COR-L47 (cell line): ENCODE data around the gene CELSR1.

Experiments
- DNase-seq: peaks from one replicate; lab custom pipeline; 2025; lab: John Stamatoyannopoulos, UW

CELSR1 gene

GRCh38 chr22:46443850-46444389, 93.5 kb downstream of the CELSR1 start:
- no peak for DNase-seq

- DNase-seq: no peak
Observed at GRCh38 chr22:46442217-46442853, 95.1 kb downstream of the CELSR1 start.

- no peak for DNase-seq
Observed at GRCh38 chr22:46439576-46440465, 97.6 kb downstream of the CELSR1 start.

- DNase-seq: no peak
Observed at GRCh38 chr22:46439111-46439510, 98.3 kb downstream of the CELSR1 start.

- no peak for DNase-seq
Observed at GRCh38 chr22:46437671-46438440, 99.6 kb downstream of the CELSR1 start.

DNA sequence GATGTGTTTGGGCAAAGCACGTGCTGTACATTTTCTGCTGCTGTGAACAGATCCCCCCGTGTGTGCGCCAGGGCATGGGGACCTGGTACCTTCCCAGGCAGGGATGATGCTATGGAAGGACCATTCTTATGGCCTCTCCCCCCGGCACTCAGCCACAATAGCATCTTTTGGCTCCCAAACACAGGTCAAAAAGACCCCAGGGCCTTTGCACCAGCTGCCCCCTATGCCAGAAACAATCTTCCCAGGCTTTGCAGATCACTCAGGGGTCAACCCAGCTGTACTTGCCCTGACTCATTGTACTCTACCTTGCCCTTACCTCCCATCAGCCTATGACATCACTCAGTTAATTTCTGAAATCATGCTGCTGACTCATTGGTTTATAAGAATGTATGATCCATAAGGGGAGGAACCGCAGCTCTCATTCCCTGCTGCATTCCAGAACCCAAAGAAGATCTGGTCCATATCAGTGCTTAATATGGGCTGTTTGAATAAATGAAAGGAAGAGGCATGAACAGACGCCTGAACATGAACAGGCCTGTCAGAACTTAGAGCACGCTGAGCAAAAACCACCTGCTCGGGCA, 100.7 kb downstream of the CELSR1 start:
- DNase-seq: no peak

DNA sequence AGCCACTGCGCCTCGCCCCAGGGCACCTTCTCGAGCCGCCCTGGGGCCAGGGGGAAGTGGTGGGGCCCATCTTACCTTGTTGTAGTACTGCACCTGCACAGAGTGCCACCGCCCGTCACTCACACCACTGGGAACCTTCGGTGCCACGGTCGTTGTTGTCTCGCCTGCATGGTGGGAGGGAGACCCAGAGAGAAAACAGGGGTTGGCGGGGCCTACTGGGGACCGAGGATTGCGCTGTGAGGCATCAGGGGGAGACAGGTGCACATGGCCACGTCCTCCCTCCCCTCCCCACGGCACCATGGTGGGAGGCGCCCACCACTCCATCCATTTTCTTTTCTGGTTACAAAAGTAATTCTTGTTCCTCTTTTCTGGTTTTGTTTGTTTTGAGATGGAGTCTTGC, 104.1 kb downstream of the CELSR1 start:
- DNase-seq: no peak

DNA sequence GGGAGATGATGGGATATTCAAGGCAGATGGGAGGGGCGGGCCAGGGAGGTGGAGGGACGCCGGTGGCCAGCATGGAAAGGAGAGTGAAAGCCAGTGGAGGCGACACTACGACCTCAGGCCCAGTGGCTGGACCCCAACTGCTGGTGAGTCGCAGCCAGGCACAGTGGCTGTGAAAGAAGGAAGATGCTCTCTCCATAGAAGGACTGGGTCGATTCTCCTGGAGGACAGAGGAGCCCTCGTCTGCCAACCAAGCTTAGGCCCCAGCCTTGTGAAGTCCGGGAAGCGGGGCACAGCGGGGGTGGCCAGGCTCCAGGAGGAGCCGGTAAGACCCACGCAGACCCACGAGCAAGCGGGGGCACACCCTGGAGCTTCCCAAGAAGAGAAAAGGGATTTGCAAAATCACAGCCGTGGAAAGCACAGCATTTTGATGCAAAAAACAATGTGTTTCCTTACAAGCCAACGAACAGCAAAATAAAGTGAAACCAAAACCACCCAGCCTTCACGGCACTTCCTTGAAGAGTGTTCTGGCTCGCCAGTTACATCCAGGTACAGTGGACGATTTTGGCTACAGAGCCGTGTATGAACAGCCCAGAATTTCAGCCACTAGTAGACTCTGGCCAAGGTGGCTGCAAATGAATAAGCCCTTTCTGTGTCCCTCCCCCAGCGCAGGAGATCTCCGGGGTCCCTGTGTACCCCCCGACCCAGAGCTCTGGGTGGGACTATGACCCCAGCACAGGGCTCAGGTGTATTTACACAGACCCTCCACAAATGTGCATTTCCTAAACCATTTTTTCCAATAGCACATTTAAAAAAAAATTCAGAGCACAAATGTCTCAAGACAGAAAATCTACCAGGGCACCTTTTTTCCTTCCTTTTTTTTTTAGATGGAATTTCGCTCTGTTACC, 105.0 kb downstream of the CELSR1 start:
- no peak for DNase-seq

DNA sequence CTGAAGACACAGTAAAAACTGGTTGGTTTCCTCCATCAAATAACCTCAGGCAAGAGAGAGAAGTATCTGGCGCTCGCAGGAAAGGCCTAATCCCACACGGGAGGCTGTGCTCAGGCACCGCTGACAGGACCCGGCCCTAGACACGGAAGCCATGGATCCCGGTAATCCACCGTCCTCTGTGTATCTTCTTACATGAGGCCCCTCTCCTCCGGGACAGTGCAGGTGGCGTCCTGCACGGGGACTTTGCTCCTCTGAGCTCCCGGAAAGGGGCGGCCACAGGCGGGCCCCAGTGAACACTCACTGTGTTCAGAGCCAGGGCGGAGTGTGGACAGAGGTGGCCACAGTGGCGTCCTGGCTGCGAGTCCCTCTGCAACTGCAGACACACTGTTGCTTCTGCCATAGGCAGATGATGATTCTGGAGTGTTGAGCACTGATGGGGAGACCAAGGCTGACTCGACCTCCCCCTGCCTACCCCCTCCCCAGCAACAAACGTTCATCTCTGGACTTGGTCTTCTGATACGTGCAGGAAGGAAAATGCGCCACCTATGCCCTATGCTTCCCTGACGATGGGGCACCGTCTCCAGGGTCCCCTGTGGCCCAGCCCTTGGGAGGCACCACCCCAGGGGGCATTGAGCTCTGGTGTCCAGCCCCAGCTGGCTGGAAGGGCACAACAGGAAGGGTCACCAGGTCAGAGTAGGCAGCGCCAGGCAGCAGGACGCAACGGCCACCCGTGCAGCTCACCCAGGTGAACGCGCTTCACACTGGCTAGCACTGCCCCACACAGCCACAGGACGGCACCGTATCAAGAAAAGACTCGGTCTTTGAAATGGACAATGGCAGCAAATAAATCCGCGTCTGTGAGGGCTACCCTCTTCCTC, 106.2 kb downstream of the CELSR1 start:
- no peak for DNase-seq

- no peak for DNase-seq
Observed at GRCh38 chr22:46429325-46429853, 108.0 kb downstream of the CELSR1 start.

GRCh38 chr22:46428602-46429324, 108.7 kb downstream of the CELSR1 start:
- no peak for DNase-seq

GRCh38 chr22:46428171-46428570, 109.2 kb downstream of the CELSR1 start:
- no peak for DNase-seq

DNA sequence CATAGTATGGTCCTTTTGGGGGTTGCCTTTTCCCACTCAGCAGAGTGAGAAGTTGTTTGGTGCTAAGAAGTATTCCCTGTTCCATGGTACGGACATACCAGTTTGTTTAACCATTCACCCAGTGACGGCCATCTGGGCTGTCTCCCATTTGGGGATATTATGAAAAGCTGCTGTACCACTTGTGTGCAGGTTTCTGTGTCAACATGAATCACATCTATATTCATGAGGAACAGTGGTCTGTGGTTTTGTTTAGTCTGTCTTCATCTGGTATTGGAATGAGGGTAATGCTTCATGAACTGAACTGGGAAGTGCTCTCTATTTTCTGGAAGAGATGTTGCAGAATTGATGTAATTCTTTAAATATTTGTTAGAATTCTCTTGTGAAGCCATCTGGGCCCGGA, 112.4 kb downstream of the CELSR1 start:
- no peak for DNase-seq

DNA sequence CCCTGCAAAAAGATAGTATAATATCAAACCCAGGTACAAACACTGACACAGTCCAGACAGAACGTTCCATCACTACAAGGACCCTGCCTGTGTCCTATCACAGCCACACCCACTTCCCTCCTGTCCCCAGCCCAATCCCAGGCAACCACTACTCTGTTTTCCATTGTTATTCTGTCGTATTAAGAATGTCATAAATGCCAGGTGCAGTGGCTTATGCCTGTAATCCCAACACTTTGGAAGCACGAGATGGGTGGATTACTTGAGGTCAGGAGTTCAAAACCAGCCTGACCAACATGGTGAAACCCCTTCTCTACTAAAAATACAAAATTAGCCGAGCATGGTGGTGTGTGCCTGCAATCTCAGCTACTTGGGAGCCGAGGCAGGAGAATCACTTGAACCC, 112.9 kb downstream of the CELSR1 start:
- DNase-seq: no peak

DNA sequence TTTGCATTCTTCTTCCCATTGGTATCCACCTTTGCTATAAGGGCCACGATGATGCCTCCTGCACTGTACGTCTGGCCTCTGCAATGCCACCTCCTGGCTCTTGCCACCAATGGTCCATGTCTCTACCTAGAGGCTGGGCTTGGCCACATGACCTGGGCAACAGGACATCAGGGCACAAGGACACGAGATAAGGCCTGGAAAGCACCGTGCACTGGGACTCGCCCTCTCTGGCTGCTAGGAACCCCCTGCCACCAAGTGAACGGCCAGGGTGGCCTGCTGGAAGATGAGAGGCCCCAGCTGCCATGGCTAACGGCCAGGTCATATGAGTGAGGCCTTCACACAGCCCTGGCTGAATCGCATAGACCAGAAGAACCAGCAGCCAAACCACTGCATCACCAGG, 114.5 kb downstream of the CELSR1 start:
- DNase-seq: no peak

GRCh38 chr22:46421267-46421666, 116.2 kb downstream of the CELSR1 start:
- DNase-seq: peak; percentile 59

DNA sequence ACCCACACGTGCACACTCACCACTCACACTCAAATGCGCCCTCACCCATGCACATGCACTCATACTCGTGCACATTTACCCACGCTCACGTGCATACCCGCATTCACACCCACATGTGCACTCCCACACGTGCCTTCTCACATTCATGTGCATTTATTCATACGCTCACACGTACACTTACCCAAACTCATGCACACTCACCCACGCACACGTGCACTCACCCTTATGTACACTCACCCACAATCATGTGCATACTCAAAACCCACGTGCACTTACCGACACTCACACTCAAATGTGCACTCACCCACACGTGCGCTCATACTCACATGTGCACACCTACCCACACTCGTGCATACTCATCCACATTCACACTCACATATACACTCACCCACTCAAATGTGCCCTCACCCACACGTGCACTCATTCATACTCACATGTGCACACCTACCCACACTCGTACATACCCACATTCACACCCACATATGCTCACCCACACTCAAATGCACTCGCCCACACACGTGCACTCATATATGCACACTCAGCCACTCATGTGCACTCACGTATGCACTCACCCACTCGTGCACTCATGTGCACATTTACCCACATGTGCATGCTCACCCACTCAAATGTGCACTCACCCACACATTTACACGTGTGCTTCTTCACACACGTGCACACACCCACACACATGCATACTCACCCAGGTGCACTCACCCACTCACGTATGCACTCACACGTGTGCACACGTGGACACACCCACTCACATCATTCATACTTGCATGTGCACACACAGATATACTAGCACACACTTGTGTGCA, 117.5 kb downstream of the CELSR1 start:
- DNase-seq: no peak

GRCh38 chr22:46418827-46419226, 118.6 kb downstream of the CELSR1 start:
- DNase-seq: no peak
